OCI-M2 (cell line): Measurements from ENCODE around the gene MAST4.

Experiments used
- DNase-seq: peaks from one replicate; lab custom pipeline; 2025; ENCODE audit not compliant: unreplicated experiment; lab: John Stamatoyannopoulos, UW

Gene MAST4

DNA sequence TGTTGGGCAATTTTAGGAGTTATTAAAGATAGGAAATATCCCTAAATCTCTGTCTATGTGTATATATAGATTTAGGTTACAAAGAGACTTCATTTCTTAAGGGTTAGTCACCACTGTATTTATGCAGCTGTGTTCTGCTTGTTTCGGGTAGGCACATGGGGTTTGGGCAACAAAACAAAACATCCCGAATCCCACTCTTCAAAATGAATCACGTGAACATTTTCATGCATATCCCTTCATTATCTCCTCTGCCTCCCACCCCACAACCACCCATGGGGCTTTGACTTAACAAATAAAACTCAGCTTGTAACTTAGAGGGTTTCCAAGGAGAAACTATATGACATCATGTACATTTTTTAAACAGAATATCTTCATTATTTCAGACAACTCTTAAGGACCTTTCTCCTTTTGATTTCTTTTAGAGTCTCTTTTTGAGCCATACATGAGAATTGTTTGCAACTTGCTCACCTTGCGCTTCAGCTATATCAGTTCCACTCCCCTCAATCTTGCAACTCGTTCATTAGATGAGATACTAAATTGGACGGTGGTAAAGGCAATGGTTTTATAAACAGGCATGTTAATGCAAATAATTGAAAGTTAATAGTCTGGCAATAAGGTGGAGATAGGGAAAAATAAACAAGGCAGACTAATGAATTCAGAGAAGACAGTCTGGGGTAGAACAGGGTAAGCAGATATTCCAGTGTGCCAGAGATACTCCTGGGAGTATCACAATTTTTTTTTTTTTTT is 463.7 kb downstream of the MAST4 start:
- no peak for DNase-seq

DNA sequence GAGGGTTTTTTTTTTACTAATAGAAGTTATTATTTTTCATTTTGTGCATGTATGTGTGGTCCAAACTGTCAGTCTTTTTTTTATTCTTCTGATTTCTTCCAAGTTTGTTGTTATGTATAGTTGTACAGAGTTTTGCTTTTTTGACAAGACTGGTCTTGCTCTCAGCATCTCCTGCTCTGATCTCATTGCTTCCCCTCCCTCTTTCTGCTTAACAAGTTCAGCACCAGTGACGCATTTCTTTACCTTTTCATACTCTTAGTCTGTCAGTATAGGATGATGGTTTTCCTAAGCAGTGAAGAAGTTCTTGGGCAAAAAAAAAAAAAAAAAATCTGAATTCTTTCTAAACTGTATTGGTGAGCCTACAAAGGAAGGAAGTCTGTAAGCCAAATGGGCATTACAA is 465.3 kb downstream of the MAST4 start:
- DNase-seq, result no peak

DNA sequence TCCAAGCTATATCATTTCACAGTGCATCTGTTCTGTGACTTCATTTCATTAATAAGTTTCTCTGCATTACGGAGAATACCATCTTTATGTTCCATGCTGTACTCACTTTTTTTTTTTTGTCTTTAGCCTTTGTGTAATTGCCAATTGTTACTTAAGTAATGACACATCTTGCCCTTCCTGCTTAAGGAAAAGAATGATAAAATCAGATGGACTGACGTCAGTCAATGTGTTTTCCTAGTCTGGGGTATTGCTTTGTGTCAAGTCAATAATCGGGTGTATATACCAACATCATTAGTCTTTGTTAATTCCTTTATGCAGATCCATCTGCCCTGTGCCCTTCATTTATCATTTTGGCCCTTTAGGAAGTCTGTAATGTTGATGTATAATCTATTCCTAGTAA is 466.9 kb downstream of the MAST4 start:
- no peak for DNase-seq

DNA sequence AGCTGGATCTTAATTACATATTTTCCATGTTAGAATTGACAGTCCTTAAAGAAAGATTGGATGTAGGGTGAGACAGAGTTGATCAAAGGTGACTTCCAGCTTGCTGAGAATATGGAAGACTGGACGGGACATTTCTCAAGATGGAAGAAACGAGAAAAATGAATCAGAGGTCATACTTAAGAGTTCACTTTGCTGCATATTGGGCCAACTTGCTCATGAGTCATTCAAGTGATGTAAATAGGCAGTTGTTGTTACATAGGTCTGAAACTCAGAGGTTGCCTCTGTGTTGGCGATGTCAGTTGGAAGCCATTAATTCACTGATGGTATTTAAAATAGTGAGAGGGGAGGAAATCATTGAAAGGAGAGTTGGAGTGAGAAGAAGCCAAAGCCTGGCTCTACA is 467.6 kb downstream of the MAST4 start:
- DNase-seq, result no peak

DNA sequence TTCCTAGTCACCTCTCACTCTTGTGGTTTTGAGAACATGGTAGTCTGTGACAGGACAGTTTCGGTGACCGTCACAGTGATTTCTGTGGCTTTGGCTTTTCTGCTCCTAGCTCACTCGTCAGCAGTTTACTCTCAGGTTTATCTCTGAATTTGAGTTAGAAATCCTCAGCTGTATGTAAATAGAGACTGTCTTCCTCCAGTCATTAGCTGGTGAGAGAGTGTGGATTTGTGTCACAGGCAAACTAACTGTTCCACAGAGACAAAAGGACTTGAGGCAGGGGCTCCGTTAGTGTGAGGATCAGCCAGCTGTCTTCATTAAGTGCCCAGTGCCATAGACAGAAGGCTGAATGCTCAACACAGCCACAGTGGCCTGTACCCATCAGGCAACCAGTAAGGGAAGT is 469.0 kb downstream of the MAST4 start:
- DNase-seq, result no peak

DNA sequence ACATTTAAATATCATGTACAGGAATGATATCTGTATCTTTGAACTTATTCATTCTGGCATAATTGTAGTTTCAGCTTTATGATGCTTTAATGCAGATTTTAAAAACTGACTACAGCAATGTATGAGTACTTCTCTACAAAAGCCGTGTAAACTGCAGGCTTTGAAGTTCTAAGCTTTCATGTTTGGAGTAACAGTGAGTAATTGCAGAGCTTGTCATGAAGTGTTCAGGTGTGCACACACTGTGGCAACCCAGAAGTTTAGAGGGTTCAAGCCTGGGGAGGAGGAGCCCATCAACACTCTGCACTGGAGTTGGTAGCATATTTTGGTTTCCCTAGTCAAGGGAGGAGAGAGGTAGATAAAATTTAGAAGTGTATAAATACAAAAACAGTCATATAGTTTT is 469.5 kb downstream of the MAST4 start:
- no peak for DNase-seq

DNA sequence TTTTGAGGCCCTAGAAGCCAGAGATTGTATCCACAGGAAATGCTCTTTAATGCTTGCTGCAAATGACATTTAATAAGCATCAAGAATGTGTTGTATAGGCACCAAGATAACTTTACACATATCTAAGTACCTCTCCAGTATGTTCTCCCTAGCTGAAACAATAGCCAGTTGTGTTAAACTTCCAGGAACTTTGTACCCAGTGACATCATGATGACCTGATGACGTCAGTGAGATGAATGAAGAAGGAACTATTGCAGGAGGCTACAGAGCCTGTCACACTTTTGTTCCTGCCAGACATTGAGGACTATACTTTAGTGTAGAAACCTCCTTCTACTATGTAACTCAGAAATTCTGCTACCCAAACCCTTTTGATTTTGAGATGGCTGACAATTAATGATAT is 470.6 kb downstream of the MAST4 start:
- DNase-seq, result no peak

DNA sequence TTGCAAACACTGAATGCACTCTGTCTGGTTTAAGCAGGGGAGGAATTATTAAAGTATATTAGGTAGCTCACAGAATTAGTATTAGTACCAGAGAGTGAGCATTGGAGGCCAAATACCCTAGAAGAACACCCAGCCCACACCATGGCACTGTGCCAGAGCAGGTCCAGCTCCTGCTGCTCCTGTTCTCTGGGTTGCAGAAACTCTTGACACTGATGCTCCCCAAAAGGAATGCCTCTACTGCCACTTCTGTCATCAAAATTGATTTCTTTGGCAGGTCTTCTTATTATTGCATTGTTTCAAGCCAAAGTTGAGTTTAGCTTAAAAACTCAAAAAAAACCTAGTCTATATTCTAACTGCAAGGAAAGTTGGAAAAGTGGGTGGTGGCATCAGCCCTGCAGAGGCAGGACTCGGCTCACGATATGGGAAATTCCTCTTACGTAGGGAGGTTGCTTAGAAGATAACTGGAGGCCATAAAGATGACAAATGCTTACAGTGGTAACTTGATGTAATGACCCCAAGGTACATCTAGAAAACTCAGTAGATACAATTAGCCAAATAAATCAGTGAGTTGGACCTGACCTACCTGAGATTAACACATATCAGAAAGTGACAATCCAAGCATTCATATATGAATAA is 477.0 kb downstream of the MAST4 start:
- no peak for DNase-seq

DNA sequence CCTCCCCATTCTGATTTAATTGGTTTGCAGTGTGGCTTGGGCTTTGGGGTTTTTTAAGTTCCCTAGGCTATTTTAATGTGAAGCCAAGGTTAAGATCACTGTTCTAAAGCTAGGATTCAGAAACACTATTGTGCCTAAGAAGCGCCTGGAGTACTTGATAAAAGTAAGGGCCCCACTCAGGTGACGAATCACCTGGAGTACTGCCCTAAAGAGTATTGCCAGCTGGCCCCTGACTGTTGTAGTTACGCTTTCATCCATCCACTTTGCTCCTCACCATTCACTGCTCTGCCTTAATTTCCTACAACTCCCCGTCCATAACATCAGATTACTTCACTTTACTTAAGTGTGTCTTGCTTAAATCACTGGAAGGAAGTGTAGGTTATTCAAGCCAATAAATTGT is 481.1 kb downstream of the MAST4 start:
- DNase-seq, result no peak

DNA sequence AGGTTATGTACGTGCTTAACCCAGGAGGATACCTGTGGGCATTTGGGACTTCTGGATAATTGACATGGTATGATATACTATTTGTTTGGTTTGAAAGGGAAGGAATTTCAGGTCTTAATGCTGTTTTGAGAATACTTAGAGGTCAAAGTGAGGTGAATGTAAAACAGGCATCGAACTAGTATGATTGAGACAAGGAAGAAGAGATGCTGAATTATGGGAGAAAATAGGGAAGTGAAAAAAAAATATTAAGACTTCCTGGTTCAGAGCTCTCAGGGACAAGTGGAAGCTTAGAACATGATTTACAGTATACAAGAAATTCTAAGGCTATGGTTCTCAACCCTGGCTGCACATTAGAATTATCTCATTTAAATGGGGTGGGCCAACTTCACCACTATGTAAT is 485.1 kb downstream of the MAST4 start:
- no peak for DNase-seq

DNA sequence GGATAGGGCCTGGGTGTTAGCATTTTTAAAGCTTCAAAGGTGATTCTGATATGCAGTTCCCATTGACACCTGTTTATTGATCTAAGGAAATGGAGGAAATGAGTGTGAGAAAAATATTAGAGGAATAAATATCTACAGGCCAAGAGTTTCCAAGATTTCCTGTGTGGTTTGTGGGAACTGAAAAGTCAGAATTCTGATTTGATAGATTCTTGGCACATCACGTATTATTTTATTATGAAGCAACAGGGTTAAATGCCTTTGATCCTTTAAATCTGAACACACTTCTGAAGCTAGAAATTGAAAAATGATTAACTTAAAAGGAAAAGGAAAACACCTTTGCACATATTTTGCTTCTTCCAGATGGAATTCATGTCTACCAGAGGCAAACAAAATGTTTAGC is 486.7 kb downstream of the MAST4 start:
- no peak for DNase-seq

DNA sequence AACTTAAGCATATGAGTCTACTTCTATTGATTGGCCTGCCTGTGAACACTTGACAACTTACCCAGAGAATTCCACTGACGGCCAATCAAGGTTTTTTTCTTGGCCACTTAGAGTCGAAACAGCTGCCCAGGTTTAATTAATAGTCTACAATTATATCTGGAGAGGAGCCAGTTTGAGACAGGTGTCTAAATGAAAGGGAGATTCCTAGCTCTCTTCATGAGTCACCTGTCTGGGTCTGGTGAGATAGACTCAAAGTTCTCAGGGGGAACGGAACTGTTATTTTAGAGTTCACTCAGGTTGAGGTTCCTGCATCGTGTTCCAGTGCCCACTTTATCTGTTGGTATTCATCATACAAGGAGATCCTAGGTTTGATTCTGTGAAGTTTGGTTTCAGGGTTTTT is 489.4 kb downstream of the MAST4 start:
- no peak for DNase-seq

DNA sequence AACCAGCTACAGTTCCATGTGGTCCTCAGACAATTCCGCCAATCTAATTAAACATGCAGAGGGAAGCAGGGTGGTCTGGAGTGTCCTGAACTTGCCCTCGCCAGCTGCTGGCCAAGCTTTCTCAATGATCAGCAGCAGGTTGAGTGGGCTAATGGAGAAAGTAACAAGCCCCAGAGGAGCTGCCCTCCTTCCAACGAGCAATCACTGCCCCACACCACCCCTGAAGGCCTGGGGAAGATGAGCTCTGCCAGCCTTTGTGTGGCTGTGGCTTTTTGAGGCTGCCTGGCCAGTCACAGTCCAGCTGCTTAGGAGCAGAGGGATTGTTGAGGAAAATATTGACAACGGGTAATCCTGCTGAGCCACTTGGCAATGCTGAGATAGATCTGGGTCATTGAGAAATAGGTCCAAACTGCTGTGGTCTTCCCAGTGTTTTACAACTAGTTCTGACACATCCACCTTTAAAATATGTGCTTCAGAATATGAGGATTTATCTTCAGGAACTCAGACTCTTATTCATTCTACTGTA is 493.1 kb downstream of the MAST4 start:
- no peak for DNase-seq

DNA sequence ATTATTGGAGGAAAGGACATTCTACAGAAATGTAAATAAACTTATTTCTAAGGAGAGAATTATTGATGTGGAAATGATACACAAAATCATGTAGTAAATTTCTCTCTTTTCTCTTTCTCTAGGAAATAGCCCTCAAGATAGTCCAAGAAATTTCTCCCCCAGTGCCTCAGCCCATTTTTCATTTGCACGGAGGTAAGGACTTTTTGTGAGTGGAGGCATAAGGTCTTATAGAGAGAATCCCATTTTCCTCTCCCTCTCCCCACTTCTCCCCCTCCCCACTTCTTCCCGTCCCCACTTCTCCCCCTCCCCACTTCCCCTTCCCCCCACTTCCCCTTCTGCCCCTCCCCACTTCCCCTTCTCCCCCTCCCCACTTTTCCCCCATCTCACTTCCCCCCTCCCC is 493.8 kb downstream of the MAST4 start:
- DNase-seq, result no peak

DNA sequence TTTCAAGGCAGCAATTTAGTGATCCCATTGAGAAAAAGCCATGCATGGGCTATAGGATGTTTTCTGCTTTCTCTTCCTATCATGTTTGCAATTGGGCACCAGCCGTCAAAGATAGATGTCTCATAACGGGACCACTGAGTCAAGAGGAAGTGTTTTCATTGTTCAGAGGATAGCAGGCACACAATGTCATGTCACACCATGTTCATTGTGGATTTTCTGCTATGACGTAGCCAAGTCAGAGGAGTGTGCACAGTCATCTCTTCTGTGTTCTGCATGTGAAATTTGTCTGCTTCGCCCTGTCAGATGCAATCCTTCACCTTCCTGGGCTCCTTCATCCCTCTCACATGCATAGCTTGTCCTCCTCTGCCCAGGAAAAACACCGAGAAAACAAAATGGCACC is 494.4 kb downstream of the MAST4 start:
- DNase-seq, result no peak

DNA sequence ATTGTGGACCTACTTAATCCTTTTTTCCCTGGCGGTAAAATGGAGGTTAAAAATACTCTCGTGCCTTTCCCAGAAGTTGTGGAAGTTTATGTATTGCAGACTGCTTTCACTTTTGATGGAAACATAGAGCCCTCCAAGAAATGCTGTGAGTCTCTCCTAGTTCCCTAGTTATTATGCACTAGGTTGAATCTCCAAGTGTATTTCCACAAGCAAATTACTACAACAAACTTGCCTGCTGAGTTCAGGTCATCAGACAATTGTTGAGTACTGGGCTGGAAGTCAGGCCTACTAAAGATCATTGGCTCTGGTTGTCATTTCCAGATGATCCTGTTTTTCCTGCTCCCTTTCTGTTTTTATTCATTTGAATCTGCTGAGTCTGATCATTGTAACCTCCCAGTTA is 496.3 kb downstream of the MAST4 start:
- no peak for DNase-seq

DNA sequence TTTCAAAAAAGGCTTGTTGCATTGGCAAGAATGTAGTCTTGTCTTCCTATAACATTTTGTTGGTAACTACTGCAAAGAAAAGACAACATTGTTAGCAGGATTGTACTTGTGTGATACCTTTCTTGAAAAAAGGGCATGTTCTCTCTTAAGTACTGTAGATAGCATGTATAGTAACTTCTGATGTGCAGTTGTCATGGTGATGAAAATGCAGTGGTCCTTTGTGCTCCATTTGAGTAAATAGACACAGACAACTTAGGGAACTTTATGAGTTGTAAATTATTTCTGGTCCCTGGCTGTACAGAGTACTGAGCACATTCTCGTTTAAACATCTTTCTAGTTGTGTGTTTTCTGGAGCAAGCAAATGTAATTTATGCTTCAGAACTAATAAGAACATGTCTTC is 497.1 kb downstream of the MAST4 start:
- DNase-seq, result no peak

DNA sequence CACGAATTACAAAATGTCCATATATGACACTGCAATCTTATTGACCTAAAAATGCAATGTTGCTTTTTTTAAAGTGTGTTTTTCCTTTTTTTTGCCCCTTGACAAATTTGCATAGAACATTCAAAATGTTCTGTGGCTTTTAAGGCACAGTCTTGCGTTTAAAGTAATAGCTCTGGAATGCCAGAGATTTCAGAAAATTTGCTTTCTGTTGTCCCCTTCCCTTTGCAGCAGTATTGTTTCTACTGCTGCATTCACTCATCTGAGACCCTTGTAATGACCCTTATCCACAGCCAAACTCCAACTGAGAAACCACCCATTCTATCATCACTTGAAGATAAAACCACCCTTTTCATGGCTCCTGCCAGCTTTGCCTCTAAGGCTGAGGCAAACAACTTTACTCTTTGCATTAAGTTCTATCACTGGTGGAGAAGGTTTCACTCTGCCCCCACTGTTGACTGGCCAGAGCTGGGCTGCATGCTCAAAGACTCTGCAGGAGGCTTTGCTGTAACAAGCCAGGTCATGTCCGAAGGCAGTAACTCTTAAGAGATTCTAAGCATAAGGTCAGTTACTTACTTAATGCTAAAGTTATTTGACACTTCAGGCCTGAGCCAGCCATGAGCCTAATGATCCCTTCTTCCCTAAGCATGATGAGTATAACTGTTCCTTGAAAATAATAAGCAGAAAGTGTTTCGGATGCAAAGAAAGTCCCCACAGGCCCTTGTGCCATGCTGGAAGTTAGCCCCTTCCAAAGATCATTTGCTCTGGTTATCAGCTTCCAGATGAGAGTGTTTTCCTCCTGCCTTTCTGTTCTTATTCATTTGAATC is 498.5 kb downstream of the MAST4 start:
- DNase-seq, result no peak

DNA sequence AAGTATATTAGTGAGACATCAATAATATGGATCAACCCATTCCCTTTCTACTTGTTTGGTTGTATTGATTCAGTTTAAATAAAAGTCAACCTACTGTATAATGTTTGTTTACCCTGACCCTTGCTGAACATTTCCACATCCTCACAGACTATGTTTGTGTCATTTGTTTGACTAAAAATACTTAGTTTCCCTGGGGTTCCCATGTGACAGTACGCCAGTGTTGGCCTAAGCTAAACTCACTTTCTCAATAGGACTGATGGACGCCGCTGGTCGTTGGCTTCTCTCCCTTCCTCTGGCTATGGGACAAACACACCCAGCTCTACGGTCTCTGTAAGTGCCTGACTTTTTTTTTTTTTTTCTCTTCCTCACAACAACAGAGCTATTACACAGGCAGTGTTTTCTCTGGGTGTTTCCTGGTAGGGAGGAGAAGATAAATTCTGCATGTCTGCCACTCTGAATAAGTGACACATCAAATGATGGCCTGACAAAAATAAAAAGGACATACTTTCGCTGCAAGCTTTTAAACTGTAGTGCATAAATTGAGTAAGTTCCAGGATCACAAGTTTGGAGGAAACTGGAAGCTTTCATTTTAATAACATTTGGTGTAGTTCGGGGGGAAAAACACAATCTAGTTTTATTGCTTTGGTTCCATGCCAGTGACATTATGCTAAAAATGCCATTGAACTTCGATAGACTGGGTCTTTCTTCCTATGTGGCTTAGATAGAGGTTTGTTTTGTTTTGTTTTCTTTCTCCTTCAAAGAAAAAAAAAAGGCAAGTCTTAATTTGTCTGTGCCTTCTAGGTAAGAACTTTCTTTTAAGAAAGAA is 499.4 kb downstream of the MAST4 start:
- DNase-seq, result no peak

DNA sequence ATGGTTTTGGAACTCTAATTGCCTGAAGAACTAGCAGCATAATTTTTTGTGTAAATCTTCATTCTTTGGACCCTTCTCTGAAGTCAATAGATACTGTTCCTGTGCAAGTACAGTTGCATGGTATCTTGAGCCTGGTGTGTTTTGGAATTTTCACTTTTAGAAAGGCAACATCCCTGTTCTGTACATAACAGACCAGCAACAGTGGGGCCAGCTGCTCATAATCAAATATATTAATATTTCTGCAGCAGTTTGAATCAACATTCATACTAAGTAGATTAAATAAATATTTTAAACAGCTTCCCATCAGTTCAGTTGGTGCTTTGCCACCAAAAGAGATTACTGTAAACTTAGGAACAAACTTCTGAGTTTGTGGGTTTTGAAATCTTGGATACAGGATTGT is 502.5 kb downstream of the MAST4 start:
- DNase-seq, result no peak

DNA sequence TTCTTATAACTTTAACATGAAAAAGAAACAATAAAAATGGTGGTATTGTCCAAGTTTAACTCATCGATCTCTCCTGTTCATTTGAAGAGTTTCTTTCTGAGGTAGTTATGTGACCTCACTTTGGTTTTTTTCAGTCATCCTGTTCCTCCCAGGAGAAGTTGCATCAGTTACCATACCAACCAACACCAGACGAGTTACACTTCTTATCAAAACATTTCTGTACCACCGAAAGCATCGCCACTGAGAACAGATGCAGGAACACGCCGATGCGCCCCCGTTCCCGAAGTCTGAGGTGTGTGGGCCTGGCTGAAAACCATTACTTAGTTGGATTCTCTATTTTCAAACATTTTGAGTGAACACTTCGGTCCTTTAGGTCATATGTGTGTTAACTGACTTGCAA is 504.1 kb downstream of the MAST4 start:
- no peak for DNase-seq
